Fibroblast of lung (primary cell): ENCODE measurements around the gene PDE4B. TPM values are rescaled to one million over a fixed set of nuclear protein-coding genes. Genes with fewer than 3 reads are reported as not detected.

Source experiments
- DNase-seq, 2 donors: peaks; one replicate each; pipeline versions ENCODE4 v3.0.0 to v3.0.0-alpha.2; 2010; ENCODE audit warnings: low read depth in 2 of 2
- H2AFZ ChIP-seq: 2 replicates; pipeline ENCODE4 v1.5.1; 2012; ENCODE audit warnings: low read length, control low read depth, inconsistent platforms
- H3K27ac ChIP-seq: 2 replicates; pipeline ENCODE4 v1.5.1; 2011; ENCODE audit warnings: low read length, control low read depth; ENCODE audit not compliant: insufficient read depth
- H3K27me3 ChIP-seq: 2 replicates; pipeline ENCODE4 v1.5.1; 2011; ENCODE audit warnings: mild to moderate bottlenecking, low read length; ENCODE audit not compliant: control insufficient read depth, insufficient read depth
- H3K36me3 ChIP-seq: 2 replicates; pipeline ENCODE4 v1.5.1; 2011; ENCODE audit warnings: low read length; ENCODE audit not compliant: control insufficient read depth, insufficient read depth
- H3K4me1 ChIP-seq: 2 replicates; pipeline ENCODE4 v1.5.1; 2011; ENCODE audit warnings: low read length; ENCODE audit not compliant: control insufficient read depth, insufficient read depth; ENCODE audit errors: extremely low read depth
- H3K4me2 ChIP-seq: 2 replicates; pipeline ENCODE4 v1.5.1; 2011; ENCODE audit warnings: low read length, control low read depth; ENCODE audit not compliant: insufficient read depth; ENCODE audit errors: extremely low read depth
- H3K4me3 ChIP-seq, 4 experiments: fragments of 200-600 bp in 1 of 4; sonication (generic) in 1 of 4; replicated peaks in 1 of 4; 2 replicates each; pipeline ENCODE4 v1.5.1; 2011 to 2016; ENCODE audit warnings: low read length in 4 of 4, low read depth in 3 of 4, mild to moderate bottlenecking in 3 of 4, control low read depth in 2 of 4, inconsistent platforms in 1 of 4, mixed read lengths in 1 of 4; ENCODE audit not compliant: insufficient read depth in 1 of 4; ENCODE audit errors: control extremely low read depth in 1 of 4
- H3K79me2 ChIP-seq: 2 replicates; pipeline ENCODE4 v1.5.1; 2012; ENCODE audit warnings: mild to moderate bottlenecking, low read length, inconsistent platforms; ENCODE audit not compliant: control insufficient read depth, insufficient read depth
- H3K9ac ChIP-seq: 2 replicates; pipeline ENCODE4 v1.5.1; 2011; ENCODE audit warnings: mild to moderate bottlenecking, low read length, control low read depth; ENCODE audit not compliant: insufficient read depth
- H3K9me3 ChIP-seq: 2 replicates; pipeline ENCODE4 v1.5.1; 2012; ENCODE audit warnings: low read depth, low read length; ENCODE audit not compliant: control insufficient read depth, insufficient read depth
- H4K20me1 ChIP-seq: 2 replicates; pipeline ENCODE4 v1.5.1; 2011; ENCODE audit warnings: low read length; ENCODE audit not compliant: control insufficient read depth, insufficient read depth; ENCODE audit errors: extremely low read depth
- CTCF ChIP-seq, 2 donors: IDR thresholded peaks in 1 of 2; conservative IDR thresholded peaks in 1 of 2; 1 replicate in 1 of 2; 2 replicates in 1 of 2; pipeline ENCODE4 v1.5.1; 2011 to 2012; ENCODE audit warnings: low read length in 2 of 2, control low read depth in 1 of 2, inconsistent platforms in 1 of 2, low read depth in 1 of 2, mild to moderate bottlenecking in 1 of 2
- EZH2 ChIP-seq: IDR thresholded peaks from 2 replicates; pipeline ENCODE4 v1.5.1; 2012; ENCODE audit warnings: low read length, control low read depth, mild to moderate bottlenecking; ENCODE audit errors: missing control alignments
- polyA plus RNA-seq, 2 donors: library from polyadenylated mRNA; depleted of rRNA in 1 of 2; stranded (reverse) in 1 of 2; unstranded in 1 of 2; fragments of >200 nt; gene quantifications; 2 replicates each; pipeline ENCODE4 v1.2.1, GENCODE V29; 2011 to 2012; ENCODE audit warnings: missing spikeins in 1 of 2
- total RNA-seq: library from RNA; depleted of rRNA; stranded (reverse); fragments of >200 nt; gene quantifications from 2 replicates; pipeline ENCODE4 v1.2.1, GENCODE V29; 2014

Gene PDE4B
- total and polyA plus RNA-seq, 2 donors (not counting 1 experiment from before 2014, with no cell fraction given) = 3.7 to 19.8 TPM

GRCh38 chr1:66313429-66313828 lies 520.7 kb downstream of the PDE4B start:
- Histone ChIP-seq H3K9me3 (no peaks in the 10 kb centered on the region), H3K4me3 (no peak overlapping the region)

GRCh38 chr1:66315671-66316070 lies 523.0 kb downstream of the PDE4B start:
- Histone ChIP-seq H3K9me3 (no peaks in the 10 kb centered on the region), H3K4me3 (no peak overlapping the region), H2AFZ (no peak overlapping the region)

More at GRCh38 chr1:66313429-66313828, 520.7 kb downstream of the PDE4B start:
- Histone ChIP-seq H3K27me3 (no peaks in the 10 kb centered on the region), H2AFZ (no peak overlapping the region), H3K79me2 (no peaks in the 10 kb centered on the region), H3K9ac (no peak overlapping the region), H3K27ac (no peak overlapping the region), H4K20me1 (no peaks in the 10 kb centered on the region), H3K4me1 (no peaks in the 10 kb centered on the region), H3K36me3 (no peaks in the 10 kb centered on the region), H3K4me2 (no peak overlapping the region)
- no peak for TF ChIP-seq CTCF (conservative IDR thresholded peaks at IDR 0.05 in 1 of 2, IDR thresholded peaks at IDR 0.05 in 1 of 2; ENCODE audit: low read depth in 1 of 2, low read length in 2 of 2)
- TF ChIP-seq EZH2 = no peak
- peak in 1 of 2 donors; percentile 10 for DNase-seq

GRCh38 chr1:66316464-66317247 lies 524.0 kb downstream of the PDE4B start:
- DNase-seq = peak in 1 of 2 donors; percentile 62
- Histone ChIP-seq H3K27me3 (no peaks in the 10 kb centered on the region), H3K9ac (no peak overlapping the region), H3K4me1 (no peaks in the 10 kb centered on the region), H2AFZ (no peak overlapping the region), H3K4me2 (no peak overlapping the region), H3K27ac (no peak overlapping the region), H3K36me3 (no peaks in the 10 kb centered on the region), H3K4me3 (no peak overlapping the region), H4K20me1 (no peaks in the 10 kb centered on the region), H3K9me3 (no peaks in the 10 kb centered on the region), H3K79me2 (no peaks in the 10 kb centered on the region)
- no peak for TF ChIP-seq CTCF (conservative IDR thresholded peaks at IDR 0.05 in 1 of 2, IDR thresholded peaks at IDR 0.05 in 1 of 2; ENCODE audit: low read depth in 1 of 2, low read length in 2 of 2)
- TF ChIP-seq EZH2 = no peak

More at GRCh38 chr1:66315671-66316070, 523.0 kb downstream of the PDE4B start:
- DNase-seq = peak in 1 of 2 donors; percentile 50
- Histone ChIP-seq H3K4me1 (no peaks in the 10 kb centered on the region), H4K20me1 (no peaks in the 10 kb centered on the region), H3K36me3 (no peaks in the 10 kb centered on the region), H3K4me2 (no peak overlapping the region), H3K27me3 (no peaks in the 10 kb centered on the region), H3K9ac (no peak overlapping the region), H3K27ac (no peak overlapping the region), H3K79me2 (no peaks in the 10 kb centered on the region)
- no peak for TF ChIP-seq EZH2
- no peak for TF ChIP-seq CTCF (conservative IDR thresholded peaks at IDR 0.05 in 1 of 2, IDR thresholded peaks at IDR 0.05 in 1 of 2; ENCODE audit: low read depth in 1 of 2, low read length in 2 of 2)
